CD4-positive, alpha-beta T cell treated with Interleukin-4 for 1 hour (primary cell): ENCODE measurements around the gene DESI1.
"Not testable (repeated sequence)": the region's sequence is repeated elsewhere in the genome, so short reads cannot be mapped to it uniquely, and the experiment has no call there.

ENCODE experiments used
- DNase-seq, 2 donors: peaks; one replicate each; pipeline ENCODE4 v3.0.0-alpha.2; 2020 to 2022

DESI1 gene

DNA sequence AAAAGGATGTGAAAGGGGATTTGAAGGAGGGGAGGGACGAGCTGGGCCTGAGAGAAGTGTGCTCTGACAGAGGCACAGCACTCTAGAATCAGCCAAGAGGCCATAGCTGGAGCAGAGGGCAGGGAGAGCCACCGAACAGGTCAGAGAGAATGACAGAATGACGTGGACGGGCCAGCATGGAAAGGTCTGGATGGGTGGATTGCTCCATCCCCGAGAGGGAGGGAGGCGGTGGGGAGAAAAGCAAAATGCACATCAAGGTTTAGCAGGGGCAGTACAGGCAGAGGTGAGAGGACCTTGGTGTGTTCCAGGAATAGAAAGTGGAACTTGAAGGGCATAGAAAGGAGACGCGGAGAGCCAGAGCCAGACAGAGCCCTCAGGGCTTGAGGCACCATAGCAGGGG is 38.1 kb downstream of the DESI1 start:
- no peak for DNase-seq

DNA sequence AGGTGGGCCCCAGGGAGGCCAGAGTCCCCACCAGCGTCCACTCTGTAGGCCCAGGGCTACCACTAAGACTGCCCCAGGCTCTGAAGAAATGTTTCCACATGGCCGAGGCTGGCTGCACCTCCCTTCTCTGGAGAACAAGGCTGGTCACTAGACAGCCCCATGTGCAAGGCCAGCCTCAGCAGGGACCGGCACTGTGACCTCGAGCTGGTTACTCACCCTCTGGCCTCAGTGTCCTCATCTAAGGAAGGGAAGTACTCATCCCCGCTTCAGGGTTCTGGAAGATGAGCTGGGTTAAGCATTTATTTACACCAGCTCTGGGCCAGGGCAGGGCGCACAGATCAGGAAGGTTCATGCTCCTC is 40.9 kb downstream of the DESI1 start:
- no peak for DNase-seq

DNA sequence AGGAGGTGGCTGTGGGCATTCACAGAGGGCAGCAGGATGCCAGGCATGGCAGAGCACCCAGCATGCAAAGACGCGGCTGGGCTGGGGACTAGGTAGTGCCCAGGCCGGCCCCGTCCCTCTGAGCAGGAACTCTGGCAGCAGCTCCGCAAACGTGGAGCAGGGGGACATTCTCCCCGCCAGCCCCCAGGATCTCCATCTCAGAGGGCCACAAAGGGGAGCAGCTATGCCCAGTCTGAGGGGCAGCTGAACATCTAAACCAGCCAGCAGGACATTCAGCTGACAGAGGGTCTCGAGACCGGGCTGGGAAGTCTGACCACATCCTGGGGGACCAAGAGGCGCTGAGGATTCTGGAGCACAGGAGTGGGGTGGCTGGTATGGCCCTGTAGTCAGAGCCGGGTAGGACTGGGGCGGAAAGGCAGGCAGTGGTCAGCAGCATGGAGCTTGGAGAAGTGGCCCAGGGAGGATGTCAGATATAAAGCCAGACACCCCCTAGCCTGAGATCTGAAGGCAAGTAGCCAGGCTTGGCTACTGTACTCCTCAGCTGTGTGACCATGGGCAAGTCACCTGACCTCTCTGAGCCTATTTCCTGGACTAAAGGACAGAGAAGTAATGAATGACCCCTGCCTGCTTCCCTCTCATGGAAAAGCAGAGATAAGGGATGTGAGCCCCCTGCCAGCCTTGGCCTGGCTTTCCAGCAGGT is 41.4 kb downstream of the DESI1 start:
- no peak for DNase-seq

DNA sequence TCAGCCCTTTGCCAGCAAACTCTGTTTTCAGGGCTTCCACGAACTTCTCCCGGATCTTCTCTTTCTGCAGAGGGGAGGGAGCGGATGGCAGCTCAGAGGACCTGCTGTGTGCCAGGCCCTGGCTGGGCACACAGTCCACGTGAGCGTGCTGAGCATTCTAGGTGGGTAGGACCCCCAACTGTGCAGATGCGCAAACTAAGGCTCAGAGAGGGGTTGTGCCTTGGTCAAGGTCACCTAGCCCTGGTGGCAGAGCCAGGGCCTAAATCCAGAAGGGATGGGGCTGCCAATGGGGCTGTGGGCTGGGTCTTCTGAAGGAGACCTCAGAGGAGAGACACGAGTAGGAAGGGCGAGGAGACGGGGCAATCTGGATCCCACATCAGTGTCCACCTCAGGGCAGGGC is 42.0 kb downstream of the DESI1 start:
- no peak for DNase-seq

DNA sequence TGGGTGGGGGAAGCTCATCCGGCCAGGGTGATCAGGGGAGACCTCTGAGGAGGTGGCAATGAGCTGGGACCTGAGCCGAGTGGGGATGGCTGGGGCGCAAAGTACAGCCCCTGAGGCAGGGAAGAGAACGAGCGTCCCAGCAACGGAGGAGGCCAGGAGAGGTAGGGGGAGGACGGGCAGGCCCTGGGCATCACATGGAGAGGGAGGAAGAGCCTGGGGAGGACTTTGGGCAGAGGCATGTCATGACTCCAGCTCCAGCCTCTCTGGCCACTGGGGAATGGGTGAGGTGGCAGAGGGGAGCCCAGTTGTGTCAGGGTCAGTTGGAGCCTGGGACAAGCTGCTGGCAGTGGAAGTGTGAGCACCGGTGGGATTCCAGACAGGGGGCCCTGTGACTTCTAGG is 42.7 kb downstream of the DESI1 start:
- no peak for DNase-seq

DNA sequence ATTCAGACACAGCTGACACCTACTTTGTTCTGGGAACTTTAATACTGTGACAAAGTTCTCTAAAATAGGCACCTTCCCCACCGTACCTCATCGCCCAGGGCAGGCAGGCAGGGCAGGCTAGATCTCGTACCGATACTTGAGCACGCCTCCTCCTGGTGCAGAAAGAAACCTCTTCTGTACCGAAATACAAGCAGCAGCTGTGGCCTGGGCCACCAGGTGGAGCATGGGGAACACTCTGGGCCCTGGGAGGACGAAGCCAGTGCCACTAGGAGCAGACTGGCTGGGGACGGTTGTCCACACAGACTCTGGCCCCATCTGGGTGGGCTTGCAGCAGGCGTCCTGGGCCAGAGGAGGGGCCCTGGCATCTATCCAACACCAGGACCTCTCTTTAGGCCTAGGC is 44.0 kb downstream of the DESI1 start:
- DNase-seq, result peak; percentile 34 to 36

DNA sequence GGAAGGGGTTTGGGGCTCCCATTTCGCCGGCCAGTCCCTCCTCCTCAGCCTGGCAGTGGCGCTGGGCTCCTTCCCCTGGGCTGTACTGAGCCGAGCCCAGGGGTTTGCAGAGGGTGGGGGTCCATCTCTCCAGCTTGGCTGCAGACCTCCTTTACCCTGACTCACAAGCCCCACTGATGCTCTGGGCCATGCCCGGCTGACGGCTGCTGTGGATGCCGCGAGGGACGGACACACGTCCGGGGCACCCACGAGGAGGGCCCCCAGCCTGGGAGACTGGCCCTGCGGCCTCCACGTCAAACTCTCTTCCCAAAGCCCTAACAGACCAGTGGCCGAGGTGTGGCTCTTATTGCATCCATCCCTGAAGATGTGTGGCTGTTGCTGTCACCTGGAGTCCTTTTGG is 45.3 kb downstream of the DESI1 start:
- DNase-seq, result no peak

DNA sequence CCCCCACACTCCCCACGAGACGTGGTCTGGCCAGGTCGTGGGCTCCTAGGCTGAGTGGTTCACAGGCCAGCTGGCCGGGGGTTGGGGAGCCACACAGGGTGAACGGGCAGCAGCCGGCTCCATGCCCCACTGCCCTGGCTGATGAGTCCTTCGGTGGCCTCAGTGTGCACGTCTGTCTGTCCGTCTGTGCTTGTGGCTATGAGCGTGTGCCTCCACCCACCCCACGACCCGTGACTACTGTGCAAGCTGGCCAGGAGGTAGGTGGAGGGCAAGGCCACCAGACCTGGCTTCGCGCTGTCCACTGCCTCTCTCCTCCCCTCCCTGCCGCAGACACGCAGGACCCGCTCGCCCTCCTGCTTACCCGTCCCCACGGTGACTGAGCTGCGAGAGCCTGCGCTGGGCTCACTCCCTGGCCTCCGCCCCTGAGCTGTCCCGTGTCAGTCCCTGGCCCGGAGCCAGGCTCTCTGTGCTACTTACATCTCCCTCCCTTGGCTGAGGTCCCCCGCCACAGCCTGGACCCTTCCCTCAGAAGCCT is 45.9 kb downstream of the DESI1 start:
- DNase-seq, result no peak

DNA sequence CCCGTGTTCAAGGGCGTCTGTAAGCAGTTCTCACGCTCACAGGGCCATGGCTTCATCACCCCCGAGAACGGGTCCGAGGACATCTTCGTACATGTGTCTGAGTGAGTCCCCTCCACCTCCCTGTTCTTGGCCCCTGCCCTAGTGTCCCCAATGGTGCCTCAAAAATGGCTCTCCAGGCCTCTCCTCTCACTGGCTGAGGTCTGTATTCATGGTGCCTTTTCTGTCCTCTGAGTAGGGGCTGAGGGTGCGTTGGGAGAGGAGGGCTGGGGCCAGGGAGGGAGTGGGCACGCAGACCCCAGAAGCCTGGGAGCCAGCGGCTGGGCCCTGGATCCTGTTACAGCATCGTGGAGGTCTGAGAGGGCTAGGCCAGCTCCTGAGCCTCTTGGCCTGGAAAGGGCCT is 47.2 kb downstream of the DESI1 start:
- DNase-seq, result no peak

DNA sequence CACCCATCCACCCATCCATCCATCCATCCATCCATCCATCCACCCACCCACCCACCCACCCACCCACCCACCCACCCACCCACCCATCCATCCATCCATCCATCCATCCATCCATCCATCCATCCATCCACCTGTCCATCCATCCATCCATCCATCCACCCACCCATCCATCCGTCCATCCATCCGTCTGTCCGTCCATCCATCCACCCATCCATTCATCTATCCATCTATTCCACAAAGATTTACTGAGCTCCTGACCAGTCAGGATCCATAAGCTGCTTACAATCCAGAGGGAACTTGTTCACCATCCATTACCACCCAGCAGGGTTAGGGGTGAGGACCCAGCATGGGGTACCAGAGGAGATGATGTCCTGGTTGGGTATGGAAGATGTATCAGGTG is 48.5 kb downstream of the DESI1 start:
- not testable (repeated sequence) for DNase-seq

DNA sequence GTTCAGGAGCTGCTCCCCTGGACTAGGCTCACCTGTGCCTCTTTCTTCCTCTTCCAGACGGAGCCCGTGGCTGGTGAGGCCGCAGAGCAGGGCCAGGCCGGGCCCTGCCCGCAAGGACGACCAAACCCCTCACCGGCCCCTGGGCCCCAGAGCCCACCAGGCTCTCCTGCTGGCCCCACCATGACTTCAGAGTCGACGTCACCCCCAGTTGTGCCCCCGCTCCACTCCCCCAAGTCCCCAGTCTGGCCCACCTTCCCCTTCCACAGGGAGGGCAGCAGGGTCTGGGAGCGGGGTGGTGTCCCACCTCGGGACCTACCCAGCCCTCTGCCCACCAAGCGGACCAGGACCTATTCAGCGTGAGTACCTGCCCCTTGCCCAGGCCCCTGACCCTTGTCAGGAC is 49.1 kb downstream of the DESI1 start:
- DNase-seq, result no peak

DNA sequence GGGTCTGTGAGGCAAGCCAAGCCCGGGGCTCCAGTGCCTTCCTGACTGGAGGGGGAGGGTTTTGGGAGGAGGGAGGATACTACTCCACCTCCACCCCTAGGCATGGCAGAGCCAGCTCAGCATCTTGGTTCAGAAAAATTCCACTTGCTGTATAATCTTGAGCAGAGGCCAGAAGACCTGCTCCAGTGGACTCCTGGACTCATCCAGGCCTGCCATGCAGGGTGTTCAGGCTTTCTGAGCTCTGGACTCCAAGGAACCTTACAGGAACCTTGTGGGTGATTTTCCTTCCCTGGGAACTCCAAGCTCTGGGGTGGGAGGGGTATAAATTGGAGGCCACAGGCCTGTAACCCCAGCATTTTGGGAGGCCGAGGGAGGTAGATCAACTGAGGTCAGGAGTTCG is 50.6 kb downstream of the DESI1 start:
- no peak for DNase-seq

DNA sequence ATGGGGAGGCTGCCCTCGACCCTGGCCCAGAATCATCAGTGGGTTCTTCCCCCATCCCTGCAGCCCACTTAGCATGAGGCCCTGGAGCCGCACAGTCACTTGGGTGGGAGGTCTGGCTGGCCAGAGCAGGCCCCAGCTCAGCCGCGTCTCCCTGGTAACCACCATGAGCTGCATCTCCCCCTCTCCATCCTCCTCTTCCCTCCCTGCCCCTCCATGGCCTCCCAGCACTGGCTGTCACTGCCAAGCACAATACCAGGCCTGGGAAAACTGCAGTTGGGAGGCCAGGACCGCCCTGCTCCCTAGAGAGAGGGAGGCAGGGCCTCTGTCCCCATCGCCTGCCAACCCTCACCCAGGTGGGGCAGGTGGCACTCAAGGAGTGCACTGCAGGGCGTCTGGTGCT is 52.0 kb downstream of the DESI1 start:
- no peak for DNase-seq

DNA sequence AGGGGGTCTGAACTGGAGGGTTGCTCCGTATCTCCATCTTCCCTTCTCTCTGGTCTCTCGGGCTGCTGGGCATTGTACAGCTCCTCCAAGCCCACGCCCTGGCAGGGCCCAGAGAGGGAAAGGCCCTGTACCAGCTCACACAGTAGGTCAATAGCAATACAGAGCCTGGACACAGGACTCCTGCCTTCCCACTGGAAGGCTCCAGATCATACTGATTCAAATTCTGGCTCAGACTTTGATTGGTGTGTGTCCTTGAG is 53.4 kb downstream of the DESI1 start:
- no peak for DNase-seq

DNA sequence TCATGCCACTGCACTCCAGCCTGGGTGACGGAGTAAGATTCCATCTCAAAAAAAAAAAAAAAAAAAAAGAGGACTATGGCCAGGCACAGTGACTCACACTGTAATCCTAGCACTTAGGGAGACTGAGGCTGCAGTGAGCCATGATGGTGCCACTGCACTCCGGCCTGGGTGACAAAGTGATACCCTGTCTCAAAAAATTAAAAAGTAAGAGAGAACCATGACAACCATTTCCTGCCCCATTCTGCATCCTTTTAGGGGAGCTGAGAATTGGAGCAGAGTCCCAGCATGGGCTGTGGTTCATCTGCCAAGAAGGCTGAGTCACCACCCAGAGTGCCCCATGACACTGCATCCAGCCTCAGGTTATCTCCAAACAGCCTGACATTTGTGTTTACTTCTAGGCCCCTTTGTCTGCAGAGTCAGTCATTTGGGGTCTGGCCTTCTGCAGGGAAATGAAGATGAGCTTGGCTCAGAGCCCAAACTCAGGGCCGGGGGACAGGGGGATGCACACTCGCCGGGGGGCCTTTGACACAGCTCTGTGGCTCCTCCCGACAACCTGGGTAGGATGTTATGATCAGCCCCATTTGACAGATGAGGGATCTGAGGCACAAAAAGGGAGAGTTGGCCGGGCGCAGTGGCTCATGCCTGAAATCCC is 55.3 kb downstream of the DESI1 start:
- DNase-seq, result no peak

DNA sequence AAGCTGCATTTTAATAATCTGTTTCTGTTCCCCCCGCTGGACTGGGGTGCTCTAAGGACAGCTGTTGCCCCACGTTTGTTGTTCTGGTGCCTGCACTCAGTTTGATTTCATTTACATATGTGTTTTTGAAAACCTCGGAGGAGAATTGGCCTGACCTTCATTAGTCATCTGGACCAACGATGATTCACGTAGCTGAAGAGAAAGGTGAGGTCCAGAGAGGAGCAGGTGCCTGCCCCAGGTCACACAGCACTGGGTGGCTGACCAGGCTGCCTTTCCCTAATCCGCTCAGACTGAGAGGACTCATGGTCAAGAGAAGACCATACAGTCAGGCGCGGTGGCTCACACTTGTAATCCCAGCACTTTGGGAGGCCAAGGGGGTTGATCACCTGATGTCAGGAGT is 56.3 kb downstream of the DESI1 start:
- DNase-seq, result no peak

DNA sequence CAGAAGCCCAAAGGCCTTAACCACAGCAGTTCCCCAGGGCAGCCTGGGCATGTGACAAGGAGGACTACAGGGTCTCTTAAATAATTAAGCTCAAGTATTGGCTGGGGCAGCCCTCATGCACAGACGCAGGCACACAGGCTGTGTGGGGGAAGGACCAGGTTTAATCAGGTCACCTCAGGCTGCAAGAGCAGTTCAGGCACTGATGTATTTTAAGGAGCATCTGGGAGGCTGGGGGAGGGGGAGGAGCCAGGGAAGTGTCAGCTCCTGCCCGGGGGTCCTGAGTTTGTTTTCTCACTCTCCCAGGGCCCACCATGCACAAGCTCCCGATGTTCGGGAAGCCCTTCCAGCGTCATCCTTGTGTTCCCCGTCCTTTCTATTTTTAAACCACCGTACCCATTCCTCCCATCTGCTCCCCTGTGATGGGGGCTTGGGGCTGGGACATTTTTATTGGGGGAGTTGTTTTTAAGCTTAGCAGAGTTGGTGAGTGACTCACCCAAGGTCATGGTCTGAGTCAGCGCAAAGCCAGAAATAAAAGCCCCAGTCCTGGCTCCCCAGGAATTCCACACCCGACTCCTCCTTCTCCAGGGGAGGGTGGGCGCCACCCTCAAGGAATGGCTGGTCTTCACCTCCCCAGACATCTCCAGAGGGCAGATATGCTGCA is 57.7 kb downstream of the DESI1 start:
- DNase-seq, result no peak

DNA sequence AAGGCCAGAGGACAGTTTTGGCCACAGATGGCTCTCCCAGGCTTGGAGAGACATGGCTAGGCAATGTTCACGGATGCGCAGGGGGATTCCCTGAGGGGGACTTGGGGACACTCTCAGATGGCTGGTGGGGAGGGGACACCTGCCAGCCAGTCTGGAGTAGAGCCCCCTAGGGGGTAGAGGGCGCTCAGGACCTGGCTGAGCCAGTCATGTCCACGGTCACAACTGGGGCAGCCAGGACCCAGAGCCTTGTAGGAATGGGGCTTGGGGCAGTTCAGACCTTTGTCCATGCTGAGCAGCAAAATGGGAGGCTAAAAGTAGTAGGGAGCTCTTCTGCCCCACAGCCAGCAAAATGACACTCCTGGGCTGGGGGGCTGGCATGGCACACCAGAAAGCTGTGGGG is 58.4 kb downstream of the DESI1 start:
- no peak for DNase-seq

DNA sequence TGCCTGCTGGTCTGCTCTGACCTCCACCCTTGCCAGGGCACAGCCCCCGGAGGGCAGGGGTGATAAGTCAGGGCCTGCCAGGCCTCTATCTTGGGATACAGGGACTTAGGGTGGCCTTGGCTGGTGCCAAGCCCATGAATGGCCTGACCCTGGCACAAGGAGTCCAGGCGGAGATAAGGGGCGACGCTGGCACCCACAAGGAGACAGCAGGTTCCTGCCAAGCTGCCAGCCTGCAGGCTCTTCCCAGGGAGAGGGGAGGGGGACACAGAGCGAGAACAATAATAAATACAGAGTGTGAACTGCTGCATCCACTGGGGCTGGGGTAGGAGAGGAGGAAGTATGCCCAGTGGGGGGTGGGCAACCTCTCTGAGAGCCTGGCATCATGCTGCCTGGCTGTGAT is 59.1 kb downstream of the DESI1 start:
- no peak for DNase-seq

DNA sequence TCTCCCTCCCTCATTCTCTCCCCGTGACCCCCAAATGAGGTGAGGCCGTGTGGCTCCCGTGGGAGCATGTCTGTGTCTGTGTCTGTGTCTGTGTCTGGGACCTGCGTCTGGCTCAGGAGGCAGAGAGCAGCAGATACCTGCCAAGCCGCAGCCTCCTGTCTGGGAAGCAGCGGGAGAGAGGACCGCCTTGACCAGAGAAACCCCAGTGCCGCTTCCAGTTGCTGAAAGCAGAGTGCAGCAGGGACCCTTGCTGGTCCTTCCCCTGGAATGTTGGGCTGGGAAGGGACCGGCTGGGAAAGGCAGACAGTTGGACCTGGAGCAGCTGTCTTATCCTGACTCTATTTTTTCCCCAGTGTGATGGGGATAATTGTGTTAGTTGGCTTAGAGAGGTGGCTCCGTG is 59.5 kb downstream of the DESI1 start:
- no peak for DNase-seq

DNA sequence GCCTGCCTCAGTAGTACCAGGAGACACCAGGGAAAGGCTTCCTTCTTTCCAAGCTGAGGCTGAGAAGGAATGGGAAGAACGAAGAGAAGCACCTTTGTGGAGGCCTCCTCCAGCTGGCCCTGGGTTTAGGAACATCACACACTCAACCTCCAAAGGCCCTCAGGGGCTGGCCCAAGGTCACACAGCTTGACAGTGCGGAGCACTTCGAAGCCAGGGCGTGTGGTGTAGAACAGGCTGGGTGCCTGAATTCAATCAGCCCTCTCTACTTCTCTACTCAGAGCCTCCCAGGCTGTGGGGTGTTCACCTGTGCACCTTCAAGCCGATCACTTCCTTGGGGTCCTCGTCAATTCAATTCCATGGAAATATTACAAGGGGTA is 60.8 kb downstream of the DESI1 start:
- DNase-seq, result no peak

DNA sequence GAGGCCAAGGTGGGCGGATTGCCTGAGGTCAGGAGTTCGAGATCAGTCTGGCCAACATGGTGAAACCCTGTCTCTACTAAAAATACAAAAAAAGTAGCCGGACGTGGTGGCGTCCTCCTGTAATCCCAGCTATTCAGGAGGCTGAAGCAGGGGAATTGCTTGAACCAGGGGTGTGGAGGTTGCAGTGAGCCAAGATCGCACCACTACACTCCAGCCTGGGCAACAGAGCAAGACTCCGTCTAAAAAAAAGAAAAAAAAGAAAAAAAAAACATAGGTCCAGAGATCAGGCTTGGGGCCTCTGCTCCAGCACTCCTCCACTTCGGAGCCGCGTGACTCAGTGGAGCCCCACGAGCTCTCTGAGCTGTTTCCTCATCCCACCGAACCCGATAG is 62.6 kb downstream of the DESI1 start:
- not testable (repeated sequence) for DNase-seq

DNA sequence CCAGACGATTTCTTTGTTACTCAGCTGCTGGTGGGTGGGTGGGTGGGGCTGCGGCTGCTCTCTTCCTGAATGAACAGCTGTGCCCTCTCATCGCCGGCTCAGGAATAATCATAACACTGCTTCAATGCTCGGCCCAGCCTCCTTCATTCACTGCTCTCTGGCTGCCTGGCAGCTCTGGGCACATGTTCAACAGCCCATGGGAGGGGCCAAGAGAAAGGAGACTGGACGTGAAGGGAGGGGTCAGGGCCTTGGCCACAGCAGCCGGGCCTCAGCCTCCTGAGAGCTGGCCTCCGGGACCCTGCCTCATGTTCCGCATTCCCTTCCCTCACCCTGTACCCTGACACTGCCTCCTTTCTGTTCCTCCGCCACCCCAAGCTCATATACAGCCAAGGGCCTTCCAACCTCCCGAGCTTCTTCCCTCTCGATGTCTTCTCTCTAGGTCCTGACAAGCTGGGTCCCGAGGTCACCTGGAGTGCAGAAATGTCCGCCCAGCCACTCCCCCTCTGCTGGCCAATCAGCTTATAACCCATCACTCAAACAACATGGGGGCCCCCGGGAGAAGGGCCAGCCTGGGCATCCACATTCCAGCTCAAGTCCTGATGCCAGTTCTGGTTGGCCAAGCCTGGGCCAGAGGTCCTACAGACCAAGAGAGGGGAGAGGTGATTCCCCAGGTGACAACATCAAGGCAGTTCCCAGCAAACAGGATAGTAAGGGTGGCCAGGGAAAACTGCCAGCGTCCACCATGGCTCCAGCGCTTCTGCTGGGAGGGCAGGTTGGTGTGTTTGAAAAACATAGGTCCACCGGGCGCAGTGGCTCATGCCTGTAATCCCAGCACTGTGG is 63.2 kb downstream of the DESI1 start:
- no peak for DNase-seq

DNA sequence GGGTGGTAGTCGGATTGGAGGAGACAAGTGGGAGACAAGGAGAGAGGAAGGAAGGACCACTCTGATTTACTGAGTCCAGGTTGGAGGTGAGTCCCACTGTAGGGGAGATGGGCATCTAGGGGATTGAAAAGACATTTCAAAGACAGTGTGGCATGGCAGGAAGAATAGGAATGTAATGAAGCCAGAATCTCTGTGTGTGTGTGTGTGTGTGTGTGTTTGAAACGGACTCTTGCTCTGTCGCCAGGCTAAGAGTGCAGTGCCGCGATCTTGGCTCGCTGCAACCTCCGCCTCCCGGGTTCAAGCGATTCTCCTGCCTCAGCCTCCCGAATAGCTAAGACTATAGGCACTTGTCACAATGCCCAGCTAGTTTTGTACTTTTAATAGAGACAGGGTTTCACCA is 64.3 kb downstream of the DESI1 start:
- DNase-seq, result no peak
